HG03378 (cell line): ENCODE results near the gene OR2A14.
"Not testable (repeated sequence)": the region's sequence is repeated elsewhere in the genome, so short reads cannot be mapped to it uniquely, and the experiment has no call there.

ENCODE experiments used
- ATAC-seq: cut with Tn5 transposase; IDR thresholded peaks from one replicate; pipeline ENCODE4 v1.9.1; 2021; ENCODE audit warnings: mild to moderate bottlenecking, moderate library complexity; ENCODE audit not compliant: unreplicated experiment

OR2A14 gene

DNA sequence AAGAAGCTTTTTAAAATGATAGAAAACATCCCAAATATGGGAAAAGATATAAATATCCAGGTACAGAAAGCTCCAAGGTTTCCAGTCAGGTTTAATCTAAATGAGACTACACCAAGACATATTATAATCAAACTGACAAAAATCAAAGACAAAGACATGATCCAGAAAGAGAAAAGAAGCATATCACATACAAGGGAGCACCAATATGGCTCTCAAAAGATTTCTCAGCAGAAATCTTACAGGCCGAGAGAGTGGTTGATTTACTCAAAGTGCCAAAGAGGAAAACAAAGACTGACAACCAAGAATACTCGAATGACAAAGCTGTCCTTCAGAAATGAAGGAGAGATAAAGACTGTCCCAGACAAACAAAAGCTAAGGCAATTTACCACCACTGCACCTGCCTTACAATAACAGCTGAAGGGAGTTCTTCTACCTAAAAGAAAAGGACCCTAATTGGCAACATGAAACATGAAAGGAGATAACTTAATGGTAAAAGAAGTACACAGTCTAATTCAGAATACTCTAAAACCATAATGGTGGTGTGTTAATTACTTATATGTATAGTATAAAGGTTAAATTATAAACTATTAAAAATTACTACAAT lies 25.4 kb downstream of the OR2A14 start:
- no peak for ATAC-seq

DNA sequence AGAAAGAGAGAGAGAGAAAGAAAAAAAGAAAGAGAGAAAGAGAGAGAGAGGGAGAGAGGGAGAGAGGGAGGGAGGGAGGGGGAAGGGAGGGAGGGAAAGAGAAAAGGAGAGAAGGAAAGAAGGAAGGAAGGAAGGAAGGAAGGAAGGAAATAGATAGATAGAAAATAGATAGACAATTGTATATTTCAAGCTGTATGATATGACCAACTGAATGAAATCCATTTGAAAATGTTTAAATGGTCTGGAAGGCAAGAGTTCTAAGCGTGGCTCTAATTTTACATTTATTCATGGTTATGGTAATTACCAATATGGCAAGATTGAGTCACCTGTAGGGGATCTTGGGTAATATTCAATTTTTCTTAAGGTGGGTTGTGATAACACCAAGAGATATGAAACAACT lies 35.9 kb downstream of the OR2A14 start:
- no peak for ATAC-seq

DNA sequence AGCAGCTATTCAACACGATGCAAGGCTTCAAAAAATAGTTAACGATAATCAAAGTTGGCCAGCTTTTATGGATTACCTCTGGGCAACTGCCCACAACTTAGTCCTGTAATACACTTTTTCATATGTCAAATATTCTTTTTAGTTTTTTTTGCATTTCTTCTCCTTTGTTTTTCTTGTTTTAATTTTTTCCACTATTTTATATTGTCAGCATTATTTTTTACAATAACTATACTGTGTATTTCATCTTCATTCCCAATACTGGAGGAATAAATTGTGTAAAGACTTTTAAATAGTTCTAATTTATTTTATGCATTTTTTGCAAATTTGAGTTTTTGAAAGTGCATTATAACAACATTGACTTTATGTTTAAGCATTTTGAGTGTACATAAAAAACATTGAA lies 41.8 kb downstream of the OR2A14 start:
- no peak for ATAC-seq

DNA sequence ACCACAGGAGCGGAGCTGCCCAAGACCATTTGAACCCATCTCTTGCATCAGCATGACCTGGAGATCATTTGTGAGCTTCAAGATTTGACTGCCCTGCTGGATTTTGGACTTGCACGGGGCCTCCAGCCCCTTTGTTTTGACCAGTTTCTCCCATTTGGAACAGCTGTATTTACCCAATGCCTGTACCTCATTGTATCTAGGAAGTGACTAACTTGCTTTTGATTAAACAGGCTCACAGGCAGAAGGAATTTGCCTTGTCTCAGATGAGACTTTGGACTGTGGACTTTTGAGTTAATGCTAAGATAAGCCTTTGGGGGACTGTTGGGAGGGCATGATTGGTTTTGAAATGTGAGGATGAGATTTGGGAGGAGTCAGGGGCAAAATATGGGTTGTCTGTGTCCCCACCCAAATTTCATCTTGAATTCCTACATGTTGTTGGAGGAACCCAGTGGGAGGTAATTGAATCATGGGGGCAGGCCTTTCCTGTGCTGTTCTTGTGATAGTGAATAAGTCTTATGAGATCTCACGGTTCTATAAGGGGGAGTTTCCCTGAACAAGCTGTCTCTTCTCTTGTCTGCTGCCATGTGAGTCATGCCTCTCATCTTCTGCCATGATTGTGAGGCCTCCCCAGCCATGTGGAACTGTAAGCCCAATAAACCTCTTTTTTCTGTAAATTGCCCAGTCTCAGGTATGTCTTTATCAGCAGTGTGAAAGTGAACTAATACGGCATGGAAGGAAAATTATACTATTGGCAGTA lies 48.8 kb downstream of the OR2A14 start:
- ATAC-seq: not testable (repeated sequence)

DNA sequence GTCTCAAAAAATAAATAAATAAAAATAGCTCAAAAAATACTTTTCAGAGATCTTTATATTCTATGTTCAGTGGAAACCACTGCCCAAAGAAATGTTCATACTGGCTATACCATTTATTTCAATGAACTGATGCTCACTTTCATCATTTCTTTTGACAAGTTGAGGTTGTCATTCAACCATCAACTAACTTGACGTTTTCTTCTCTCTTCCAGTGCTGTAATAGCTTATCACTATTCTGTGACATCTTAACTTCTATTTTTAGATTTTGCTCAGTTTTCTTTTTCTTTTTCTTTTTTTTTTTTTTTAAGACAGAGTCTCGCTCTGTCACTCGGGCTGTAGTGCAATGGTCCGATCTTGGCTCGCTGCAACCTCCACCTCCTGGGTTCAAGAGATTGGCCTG lies 51.6 kb downstream of the OR2A14 start:
- ATAC-seq: no peak

DNA sequence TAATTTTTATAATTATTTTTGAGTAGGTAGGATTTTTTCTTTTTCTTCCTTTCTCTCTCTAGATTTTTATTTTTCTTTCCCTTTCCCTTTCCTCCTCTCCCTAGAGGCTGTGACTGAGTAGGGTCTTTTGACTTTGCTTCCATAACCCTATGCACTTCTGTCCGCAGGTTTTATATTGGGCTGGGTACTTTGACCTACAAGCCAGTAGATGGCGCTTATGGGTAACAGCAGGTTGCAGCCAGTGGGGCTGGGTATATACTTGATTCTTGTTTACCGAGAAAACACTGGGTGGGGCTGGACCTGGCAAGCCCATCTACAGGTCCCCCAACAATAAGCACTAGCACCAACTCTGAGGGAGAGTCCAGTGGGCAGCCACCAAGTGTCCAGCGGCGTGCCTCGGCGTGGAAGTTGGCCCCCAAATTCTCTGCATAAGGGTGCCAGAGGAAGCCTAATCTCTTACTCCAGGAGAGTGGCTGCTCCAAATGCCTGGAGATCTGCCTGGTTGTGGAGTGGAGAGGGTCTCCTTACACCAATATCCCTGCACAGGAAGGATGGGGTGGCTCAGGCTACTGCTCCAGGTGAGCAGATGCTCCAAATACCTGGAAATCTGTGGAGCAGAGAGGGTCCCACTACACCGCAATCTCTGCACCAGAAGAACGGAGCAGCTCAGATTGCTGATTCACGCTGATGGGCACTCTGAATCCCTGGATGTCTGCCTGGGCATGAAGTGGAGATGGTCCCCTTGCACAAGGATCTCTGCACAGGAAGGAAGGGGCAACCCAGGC lies 55.6 kb downstream of the OR2A14 start:
- ATAC-seq: peak; percentile 92

DNA sequence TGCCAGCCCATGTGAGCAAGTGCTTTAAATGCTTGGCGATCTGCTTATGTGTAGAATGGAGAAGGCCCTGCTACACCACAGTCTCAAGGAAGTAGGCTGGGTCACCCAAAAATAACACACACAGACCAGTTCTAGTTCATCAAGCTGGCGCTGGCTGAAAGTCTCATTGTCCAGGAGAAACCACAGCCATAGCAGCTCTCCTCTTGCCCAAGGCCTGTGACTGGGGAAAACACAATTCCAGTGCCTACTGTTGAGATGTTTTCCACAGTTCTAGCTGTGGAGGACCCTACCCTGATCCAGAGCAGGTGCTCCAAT lies 56.1 kb downstream of the OR2A14 start:
- not testable (repeated sequence) for ATAC-seq
